Gastrocnemius medialis (tissue), 4 donors: Measurements from ENCODE around the gene DDX10. TPM values are rescaled to one million over a fixed set of nuclear protein-coding genes. Genes with fewer than 3 reads are reported as not detected.

Experiments
- ATAC-seq, 2 donors: fragments of 150-250 bp; one replicate each; pipeline ENCODE4 v1.9.1; 2016
- DNase-seq, 2 donors: peaks; one replicate each; pipeline ENCODE4 v3.0.0-alpha.2; 2019
- H3K27ac ChIP-seq, 4 donors: fragments of 200-600 bp; sonication (generic); 1 replicate in 1 of 4; 2 replicates in 3 of 4; pipeline ENCODE4 v1.5.1; 2016 to 2018; ENCODE audit warnings: mild to moderate bottlenecking in 2 of 4, moderate library complexity in 1 of 4
- H3K27me3 ChIP-seq, 3 donors: fragments of 200-600 bp; sonication (generic) in 2 of 3; 1 replicate in 1 of 3; 2 replicates in 2 of 3; pipeline versions ENCODE4 v1.5.1 to v1.6.0; 2016 to 2019; ENCODE audit warnings: mild to moderate bottlenecking in 1 of 3, moderate library complexity in 1 of 3
- H3K36me3 ChIP-seq, 2 donors: fragments of 200-600 bp; sonication (generic) in 1 of 2; one replicate each; pipeline ENCODE4 v1.5.1; 2017 to 2018
- H3K4me1 ChIP-seq, 2 donors: fragments of 200-600 bp; sonication (generic) in 1 of 2; one replicate each; pipeline ENCODE4 v1.5.1; 2016 to 2017; ENCODE audit warnings: mild to moderate bottlenecking in 2 of 2
- H3K4me3 ChIP-seq, 4 donors: fragments of 200-600 bp; sonication (generic) in 3 of 4; 1 replicate in 1 of 4; 2 replicates in 3 of 4; pipeline ENCODE4 v1.5.1; 2016 to 2019; ENCODE audit warnings: mild to moderate bottlenecking in 2 of 4
- H3K9me3 ChIP-seq, 3 donors: fragments of 200-600 bp; sonication (generic) in 2 of 3; 1 replicate in 1 of 3; 2 replicates in 2 of 3; pipeline ENCODE4 v1.5.1; 2016 to 2019
- POLR2A ChIP-seq, 2 donors: fragments of 450-650 bp; IDR thresholded peaks; one replicate each; pipeline ENCODE4 v1.6.1; 2017; ENCODE audit warnings: antibody characterized with exemption in 2 of 2, mild to moderate bottlenecking in 2 of 2, moderate library complexity in 2 of 2
- in situ Hi-C, 4 donors: fragments of 200-750 bp; cut with MboI; loops; one replicate each; pipeline versions ENCODE4 v1.15.0 to v1.8.0; 2017; ENCODE audit warnings: low sequenced_read_pairs in 4 of 4
- intact Hi-C: fragments of 100-400 bp; cut with DNase I; formaldehyde crosslinking; loops from one replicate; pipeline ENCODE4 v1.15.1; 2023; ENCODE audit warnings: low total_unique reads
- total RNA-seq, 4 donors: library from RNA; depleted of rRNA; stranded (reverse); fragments of >200 nt; gene quantifications; one replicate each; pipeline versions ENCODE4 v1.1.0 to v1.2.3, GENCODE V29; 2016
- TF ChIP-seq, protein P1 (sequence below), 5 experiments: fragments of 450-650 bp in 3 of 5; fragments of 200-600 bp in 2 of 5; sonication (generic) in 2 of 5; IDR thresholded peaks in 4 of 5; conservative IDR thresholded peaks in 1 of 5; 1 replicate in 4 of 5; 2 replicates in 1 of 5; pipeline ENCODE4 v1.5.1; 2016 to 2019; ENCODE audit warnings: antibody characterized with exemption in 5 of 5, mild to moderate bottlenecking in 3 of 5, moderate library complexity in 3 of 5

DDX10 gene
- total RNA-seq, 4 donors from 2014 or later, result 5.0 to 15.0 (median 10.5) TPM

DNA sequence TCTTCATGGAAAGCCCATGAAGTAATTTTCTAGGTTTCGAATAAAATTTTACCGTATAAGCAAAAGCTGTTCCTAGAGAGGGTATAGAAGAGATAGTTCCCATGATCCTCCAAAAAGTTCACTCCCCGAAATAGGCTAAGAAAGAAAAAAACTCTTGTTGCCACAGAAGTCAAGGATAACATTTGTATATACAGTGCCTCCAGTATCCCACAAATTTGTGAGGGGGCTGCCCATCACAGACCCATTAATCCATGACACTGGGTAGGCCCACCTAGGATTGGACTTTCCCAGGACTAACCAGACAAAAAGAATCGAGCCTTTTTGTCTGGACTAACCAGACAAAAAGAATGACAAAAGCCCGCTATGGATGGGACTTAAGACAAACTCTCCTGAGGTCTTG lies 233.0 kb downstream of the DDX10 start:
- in situ Hi-C loops, result no loop called here

GRCh38 chr11:108901359-108901758 lies 236.5 kb downstream of the DDX10 start:
- no peak overlapping the region for H3K4me3 ChIP-seq
- no peak overlapping the region for H3K27ac ChIP-seq
- no peak for ATAC-seq
- in situ Hi-C loops, result no loop called here
- TF ChIP-seq POLR2A (IDR thresholded peaks at IDR 0.05), result no peak
- TF ChIP-seq, protein P1, sequence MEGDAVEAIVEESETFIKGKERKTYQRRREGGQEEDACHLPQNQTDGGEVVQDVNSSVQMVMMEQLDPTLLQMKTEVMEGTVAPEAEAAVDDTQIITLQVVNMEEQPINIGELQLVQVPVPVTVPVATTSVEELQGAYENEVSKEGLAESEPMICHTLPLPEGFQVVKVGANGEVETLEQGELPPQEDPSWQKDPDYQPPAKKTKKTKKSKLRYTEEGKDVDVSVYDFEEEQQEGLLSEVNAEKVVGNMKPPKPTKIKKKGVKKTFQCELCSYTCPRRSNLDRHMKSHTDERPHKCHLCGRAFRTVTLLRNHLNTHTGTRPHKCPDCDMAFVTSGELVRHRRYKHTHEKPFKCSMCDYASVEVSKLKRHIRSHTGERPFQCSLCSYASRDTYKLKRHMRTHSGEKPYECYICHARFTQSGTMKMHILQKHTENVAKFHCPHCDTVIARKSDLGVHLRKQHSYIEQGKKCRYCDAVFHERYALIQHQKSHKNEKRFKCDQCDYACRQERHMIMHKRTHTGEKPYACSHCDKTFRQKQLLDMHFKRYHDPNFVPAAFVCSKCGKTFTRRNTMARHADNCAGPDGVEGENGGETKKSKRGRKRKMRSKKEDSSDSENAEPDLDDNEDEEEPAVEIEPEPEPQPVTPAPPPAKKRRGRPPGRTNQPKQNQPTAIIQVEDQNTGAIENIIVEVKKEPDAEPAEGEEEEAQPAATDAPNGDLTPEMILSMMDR (IDR thresholded peaks at IDR 0.05 in 4 of 5, conservative IDR thresholded peaks at IDR 0.05 in 1 of 5), result no peak
- no peaks in the 10 kb centered on the region for H3K27me3 ChIP-seq
- DNase-seq, result no peak
- H3K9me3 ChIP-seq, result no peaks in the 10 kb centered on the region
- peaks cover 2 to 23% of the 10 kb centered on the region in 2 donors for H3K4me1 ChIP-seq
- intact Hi-C loops, result no loop called here
- no peaks in the 10 kb centered on the region for H3K36me3 ChIP-seq

More for the DNA sequence above, 233.0 kb downstream of the DDX10 start:
- Histone ChIP-seq H3K27ac (no peak overlapping the region), H3K36me3 (no peaks in the 10 kb centered on the region), H3K4me1 (peaks cover 0 to 8% of the 10 kb centered on the region in 2 donors), H3K9me3 (no peaks in the 10 kb centered on the region), H3K4me3 (no peak overlapping the region), H3K27me3 (no peaks in the 10 kb centered on the region)
- DNase-seq, result no peak
- intact Hi-C loops, result no loop called here
- no peak for TF ChIP-seq POLR2A (IDR thresholded peaks at IDR 0.05)
- TF ChIP-seq, protein P1 (IDR thresholded peaks at IDR 0.05 in 4 of 5, conservative IDR thresholded peaks at IDR 0.05 in 1 of 5), result no peak
- ATAC-seq, result no peak

GRCh38 chr11:108902027-108902469 lies 237.2 kb downstream of the DDX10 start:
- DNase-seq (no peak), ATAC-seq (no peak)
- H3K4me1 ChIP-seq, result peaks cover 9 to 30% of the 10 kb centered on the region in 2 donors
- intact Hi-C loops (no loop called here), in situ Hi-C loops (no loop called here)
- no peaks in the 10 kb centered on the region for H3K36me3 ChIP-seq
- no peak overlapping the region for H3K4me3 ChIP-seq
- TF ChIP-seq POLR2A (IDR thresholded peaks at IDR 0.05), result no peak
- TF ChIP-seq, protein P1 (IDR thresholded peaks at IDR 0.05 in 4 of 5, conservative IDR thresholded peaks at IDR 0.05 in 1 of 5), result no peak
- H3K27ac ChIP-seq, result no peak overlapping the region
- H3K27me3 ChIP-seq, result no peaks in the 10 kb centered on the region
- no peaks in the 10 kb centered on the region for H3K9me3 ChIP-seq

DNA sequence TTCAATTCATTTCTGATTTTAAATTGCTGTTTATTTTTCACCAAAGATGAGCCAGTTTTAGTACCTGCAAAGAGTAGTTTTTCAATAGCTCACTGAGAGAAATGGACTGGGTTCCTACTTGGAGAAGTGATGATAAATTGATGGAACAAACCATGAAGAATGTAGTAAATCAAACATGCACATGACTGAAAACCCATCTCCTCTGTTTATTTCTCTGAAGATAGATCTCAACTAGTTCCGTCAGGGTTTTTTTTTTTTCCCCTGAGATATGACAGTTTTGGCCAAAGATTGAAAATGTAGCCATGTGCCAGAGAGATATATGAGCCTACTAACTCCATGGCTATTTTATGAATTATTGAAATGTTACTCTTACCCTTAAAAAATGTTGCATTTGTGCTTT lies 239.6 kb downstream of the DDX10 start:
- Histone ChIP-seq H3K36me3 (no peaks in the 10 kb centered on the region), H3K9me3 (no peaks in the 10 kb centered on the region), H3K27me3 (no peaks in the 10 kb centered on the region), H3K4me3 (no peak overlapping the region), H3K27ac (no peak overlapping the region), H3K4me1 (peaks cover 13 to 34% of the 10 kb centered on the region in 2 donors)
- DNase-seq (no peak), ATAC-seq (no peak)
- intact Hi-C loops (no loop called here), in situ Hi-C loops (no loop called here)
- no peak for TF ChIP-seq POLR2A (IDR thresholded peaks at IDR 0.05)
- TF ChIP-seq, protein P1 (IDR thresholded peaks at IDR 0.05 in 4 of 5, conservative IDR thresholded peaks at IDR 0.05 in 1 of 5), result no peak

DNA sequence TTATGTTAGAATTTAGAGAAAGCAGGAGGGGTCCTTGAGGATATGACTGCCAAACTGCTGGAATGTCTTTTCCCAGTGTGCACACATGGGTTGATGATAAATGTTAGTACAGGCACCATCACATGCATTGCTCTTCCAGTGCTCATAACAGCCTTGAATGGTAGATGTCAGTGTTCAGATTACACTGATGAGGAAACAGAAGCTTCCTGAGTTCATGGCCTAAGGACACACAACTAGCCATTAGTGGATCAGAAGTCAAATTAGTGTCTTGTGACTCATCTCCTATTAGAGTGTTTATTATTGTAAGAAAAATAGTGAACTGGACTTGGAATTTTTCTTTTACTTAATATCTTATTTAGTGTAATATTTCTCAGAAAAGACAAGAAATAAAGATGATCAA lies 241.5 kb downstream of the DDX10 start:
- ATAC-seq (peak; percentile 98 to 99), DNase-seq (no peak)
- Histone ChIP-seq H3K36me3 (no peaks in the 10 kb centered on the region), H3K9me3 (no peaks in the 10 kb centered on the region), H3K27ac (peak overlapping the region in 3 of 4 donors; percentile 34 to 59 (median 39)), H3K4me1 (peaks cover 13 to 34% of the 10 kb centered on the region in 2 donors), H3K4me3 (no peak overlapping the region), H3K27me3 (no peaks in the 10 kb centered on the region)
- intact Hi-C loops (no loop called here), in situ Hi-C loops (no loop called here)
- TF ChIP-seq, protein P1 (IDR thresholded peaks at IDR 0.05 in 4 of 5, conservative IDR thresholded peaks at IDR 0.05 in 1 of 5), result no peak
- TF ChIP-seq POLR2A (IDR thresholded peaks at IDR 0.05), result no peak
